RPMI7951 (cell line): ENCODE results near the gene KCNQ1. TPM values are rescaled to one million over a fixed set of nuclear protein-coding genes. Genes with fewer than 3 reads are reported as not detected.

Experiments
- DNase-seq: peaks from one replicate; pipeline ENCODE4 v3.0.0-alpha.2; 2012; ENCODE audit warnings: low read depth
- total RNA-seq: library from RNA; depleted of rRNA; stranded (reverse); fragments of >200 nt; shearing (Covaris generic); gene quantifications from 2 replicates; pipeline ENCODE4 v1.2.3, GENCODE V29; 2014

KCNQ1 gene
- total RNA-seq, 1 experiment from 2014 or later, result not detected

- peak; percentile 63 for DNase-seq
Measured at GRCh38 chr11:2777386-2777785, 332.6 kb downstream of the KCNQ1 start.

- DNase-seq, result no peak
Measured at GRCh38 chr11:2777871-2778629, 333.2 kb downstream of the KCNQ1 start.

GRCh38 chr11:2778630-2779498 lies 334.1 kb downstream of the KCNQ1 start:
- DNase-seq, result peak; percentile 78

- DNase-seq, result no peak
Measured at GRCh38 chr11:2779499-2779980, 334.7 kb downstream of the KCNQ1 start.

- no peak for DNase-seq
Measured at GRCh38 chr11:2779981-2780849, 335.4 kb downstream of the KCNQ1 start.

GRCh38 chr11:2780850-2781407 lies 336.1 kb downstream of the KCNQ1 start:
- no peak for DNase-seq

GRCh38 chr11:2781408-2782274 lies 336.8 kb downstream of the KCNQ1 start:
- no peak for DNase-seq

GRCh38 chr11:2782769-2783168 lies 338.0 kb downstream of the KCNQ1 start:
- DNase-seq, result no peak

GRCh38 chr11:2783536-2784082 lies 338.8 kb downstream of the KCNQ1 start:
- DNase-seq, result no peak

GRCh38 chr11:2787816-2788167 lies 343.0 kb downstream of the KCNQ1 start:
- DNase-seq, result no peak

- DNase-seq, result no peak
Measured at GRCh38 chr11:2788168-2789071, 343.6 kb downstream of the KCNQ1 start.

- no peak for DNase-seq
Measured at GRCh38 chr11:2789331-2789730, 344.5 kb downstream of the KCNQ1 start.

- DNase-seq, result no peak
Measured at GRCh38 chr11:2789791-2790567, 345.2 kb downstream of the KCNQ1 start.

GRCh38 chr11:2790568-2790921 lies 345.7 kb downstream of the KCNQ1 start:
- no peak for DNase-seq

- no peak for DNase-seq
Measured at GRCh38 chr11:2791139-2791520, 346.3 kb downstream of the KCNQ1 start.

- no peak for DNase-seq
Measured at GRCh38 chr11:2791521-2792380, 346.9 kb downstream of the KCNQ1 start.
